SK-N-SH treated with all-trans-retinoic acid at 6 μM for 48 hours (cell line): Measurements from ENCODE around the gene YPEL5.

Experiments used
- ATAC-seq: fragments of 200-7000 bp; cut with Tn5 transposase; 3 replicates; pipeline ENCODE4 v1.9.1; 2020; ENCODE audit warnings: mild to moderate bottlenecking, moderate library complexity
- ARNTL ChIP-seq: fragments of 450-650 bp; formaldehyde crosslinking; IDR thresholded peaks from 2 replicates; pipeline ENCODE4 v1.5.0; 2020; ENCODE audit warnings: low read depth, mild to moderate bottlenecking, moderate library complexity, borderline replicate concordance
- BACH2 ChIP-seq: fragments of 250-450 bp; sonication (Bioruptor Pico); IDR thresholded peaks from 2 replicates; pipeline ENCODE4 v1.9.0; 2021; ENCODE audit warnings: mild to moderate bottlenecking, borderline replicate concordance
- CREB5 ChIP-seq: fragments of 250-450 bp; sonication (Bioruptor Pico); IDR thresholded peaks from 2 replicates; pipeline ENCODE4 v1.5.1; 2020; ENCODE audit warnings: low read depth, mild to moderate bottlenecking, moderate library complexity
- CSDC2 ChIP-seq: fragments of 250-450 bp; sonication (Bioruptor Pico); IDR thresholded peaks from 2 replicates; pipeline ENCODE4 v1.5.0; 2020; ENCODE audit warnings: mild to moderate bottlenecking, moderate library complexity
- ESRRG ChIP-seq: fragments of 250-450 bp; sonication (Bioruptor Pico); IDR thresholded peaks from 2 replicates; pipeline ENCODE4 v1.6.1; 2021; ENCODE audit warnings: mild to moderate bottlenecking
- GLIS3 ChIP-seq: fragments of 250-450 bp; sonication (Bioruptor Pico); IDR thresholded peaks from 2 replicates; pipeline ENCODE4 v1.5.0; 2020; ENCODE audit warnings: mild to moderate bottlenecking, moderate library complexity
- ISL1 ChIP-seq: fragments of 250-450 bp; sonication (Bioruptor Pico); IDR thresholded peaks from 2 replicates; pipeline ENCODE4 v2.1.2; 2022; ENCODE audit warnings: mild to moderate bottlenecking, moderate library complexity
- OSR1 ChIP-seq: fragments of 250-450 bp; sonication (Bioruptor Pico); IDR thresholded peaks from 2 replicates; pipeline ENCODE4 v1.8.0; 2022; ENCODE audit warnings: moderate library complexity, mild to moderate bottlenecking, inconsistent platforms
- PATZ1 ChIP-seq: fragments of 250-450 bp; sonication (Bioruptor Pico); IDR thresholded peaks from 2 replicates; pipeline ENCODE4 v1.8.0; 2020; ENCODE audit warnings: mild to moderate bottlenecking, moderate library complexity, borderline replicate concordance
- PPARA ChIP-seq: fragments of 250-450 bp; sonication (Bioruptor Pico); IDR thresholded peaks from 2 replicates; pipeline ENCODE4 v1.5.0; 2020; ENCODE audit warnings: mild to moderate bottlenecking, borderline replicate concordance
- RARB ChIP-seq: fragments of 250-450 bp; sonication (Bioruptor Pico); IDR thresholded peaks from 2 replicates; pipeline ENCODE4 v1.8.0; 2021; ENCODE audit warnings: mild to moderate bottlenecking, moderate library complexity
- SNAI2 ChIP-seq: fragments of 250-450 bp; sonication (Bioruptor Pico); IDR thresholded peaks from 2 replicates; pipeline ENCODE4 v1.5.0; 2020; ENCODE audit warnings: mild to moderate bottlenecking, moderate library complexity
- TCF4 ChIP-seq: fragments of 250-450 bp; sonication (Bioruptor Pico); IDR thresholded peaks from 2 replicates; pipeline ENCODE4 v1.8.0; 2021; ENCODE audit warnings: mild to moderate bottlenecking, moderate library complexity, borderline replicate concordance
- TOX ChIP-seq: fragments of 250-450 bp; sonication (Bioruptor Pico); IDR thresholded peaks from 2 replicates; pipeline ENCODE4 v1.8.0; 2021; ENCODE audit warnings: mild to moderate bottlenecking, moderate library complexity, borderline replicate concordance
- TSHZ2 ChIP-seq: fragments of 250-450 bp; sonication (Bioruptor Pico); IDR thresholded peaks from 2 replicates; pipeline ENCODE4 v1.5.0; 2020; ENCODE audit warnings: mild to moderate bottlenecking, moderate library complexity
- ZC3H10 ChIP-seq: fragments of 250-450 bp; sonication (Bioruptor Pico); IDR thresholded peaks from 2 replicates; pipeline ENCODE4 v1.5.1; 2021; ENCODE audit warnings: mild to moderate bottlenecking, moderate library complexity
- ZFP3 ChIP-seq: fragments of 250-450 bp; sonication (Bioruptor Pico); IDR thresholded peaks from 2 replicates; pipeline ENCODE4 v1.5.0; 2020; ENCODE audit warnings: mild to moderate bottlenecking, moderate library complexity
- ZFP30 ChIP-seq: fragments of 450-650 bp; formaldehyde crosslinking; IDR thresholded peaks from 2 replicates; pipeline ENCODE4 v1.5.0; 2022; ENCODE audit warnings: mild to moderate bottlenecking, moderate library complexity
- ZNF565 ChIP-seq: fragments of 450-650 bp; formaldehyde crosslinking; conservative IDR thresholded peaks from 2 replicates; pipeline ENCODE4 v1.5.0; 2020; ENCODE audit warnings: low read depth, mild to moderate bottlenecking, moderate library complexity
- ZNF70 ChIP-seq: fragments of 450-650 bp; formaldehyde crosslinking; IDR thresholded peaks from 2 replicates; pipeline ENCODE4 v1.5.0; 2020; ENCODE audit warnings: mild to moderate bottlenecking, moderate library complexity
- ZNF8 ChIP-seq: fragments of 450-650 bp; formaldehyde crosslinking; IDR thresholded peaks from 2 replicates; pipeline ENCODE4 v1.5.0; 2020; ENCODE audit warnings: mild to moderate bottlenecking, moderate library complexity
- TF ChIP-seq, protein P1 (sequence below): fragments of 250-450 bp; sonication (Bioruptor Pico); IDR thresholded peaks from 2 replicates; pipeline ENCODE4 v1.5.1; 2021; ENCODE audit warnings: mild to moderate bottlenecking, moderate library complexity

The YPEL5 gene

DNA sequence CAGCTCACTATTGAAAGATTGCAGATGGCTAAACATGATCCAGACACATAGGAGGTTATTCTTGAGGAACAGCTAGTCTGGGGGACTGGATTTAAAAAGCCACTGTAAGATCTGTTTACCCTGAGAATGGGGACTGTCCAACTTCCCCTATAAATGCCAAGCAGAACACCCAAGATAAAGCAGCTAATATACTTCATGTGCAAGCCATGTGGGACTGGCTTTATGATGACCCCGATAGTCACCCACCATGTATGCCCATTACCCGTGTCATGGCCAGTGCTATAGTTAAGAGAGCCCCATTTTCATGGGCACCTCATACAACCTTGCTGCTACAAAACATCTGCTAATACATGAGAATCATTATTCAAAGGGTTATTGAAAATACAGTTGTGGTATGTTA is 16.0 kb downstream of the YPEL5 start:
- no peak for ATAC-seq
- TF ChIP-seq GLIS3 (CRISPR knock-in tag) (no peak), ARNTL (no peak), ZNF565 (CRISPR knock-in tag) (no peak), ISL1 (CRISPR knock-in tag) (no peak), PPARA (CRISPR knock-in tag) (no peak), TSHZ2 (CRISPR knock-in tag) (no peak), ZNF70 (CRISPR knock-in tag) (no peak), PATZ1 (no peak), SNAI2 (CRISPR knock-in tag) (no peak), RARB (CRISPR knock-in tag) (no peak)

DNA sequence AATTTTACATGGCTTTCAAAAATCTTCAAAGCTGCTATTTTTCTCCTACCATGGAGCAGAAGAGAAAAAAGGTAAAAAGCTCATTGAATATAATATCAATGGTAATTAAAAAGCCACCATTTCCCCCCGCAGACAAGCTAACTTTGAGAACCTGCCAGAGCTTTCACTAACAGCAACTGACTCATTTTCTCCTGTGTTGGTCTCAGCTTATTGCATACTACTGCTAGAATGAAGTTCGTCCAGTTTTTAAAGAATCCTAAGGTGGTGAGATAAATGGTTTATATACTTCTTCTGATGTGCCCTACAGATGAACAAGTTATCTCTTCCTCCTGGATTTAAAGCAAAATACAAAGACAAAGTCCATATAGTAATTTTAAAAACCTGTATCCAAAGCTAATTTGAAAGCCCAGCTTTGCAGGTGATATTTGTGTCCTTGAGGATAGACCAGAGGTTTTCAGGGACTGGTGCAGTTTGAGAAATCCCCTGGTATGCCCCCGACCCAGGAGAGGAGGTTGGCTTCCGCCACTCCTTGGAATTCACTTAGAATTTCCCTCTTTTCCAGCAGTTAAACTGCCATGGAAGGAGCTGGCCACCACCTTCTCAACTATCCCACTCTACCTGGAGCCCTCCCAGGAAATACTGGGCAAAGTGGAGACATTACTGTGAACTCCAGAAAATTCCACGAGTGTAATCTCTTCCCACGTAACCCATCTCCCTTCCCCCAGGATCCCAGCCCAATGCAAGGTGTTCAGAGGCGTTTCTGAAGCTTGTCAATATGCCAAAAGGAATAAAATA is 17.5 kb downstream of the YPEL5 start:
- no peak for TF ChIP-seq CREB5 (CRISPR knock-in tag)
- peak; percentile 31 for ATAC-seq

GRCh38 chr2:30165050-30165520 is 18.3 kb downstream of the YPEL5 start:
- ATAC-seq: peak; percentile 99
- TF ChIP-seq ARNTL: no peak
- no peak for TF ChIP-seq CREB5 (CRISPR knock-in tag)
- TF ChIP-seq ZFP30 (CRISPR knock-in tag): no peak
- TF ChIP-seq CSDC2 (CRISPR knock-in tag): peak; percentile 27; the same call in 1 of the 2 replicates
- no peak for TF ChIP-seq TCF4
- no peak for TF ChIP-seq TOX (CRISPR knock-in tag)
- no peak for TF ChIP-seq PATZ1
- TF ChIP-seq RARB (CRISPR knock-in tag): no peak
- peak; percentile 41; the same call in 1 of the 2 replicates for TF ChIP-seq ZNF8 (CRISPR knock-in tag)
- TF ChIP-seq GLIS3 (CRISPR knock-in tag): 0 out of 2 replicates have a peak, but pooled peaks have one; percentile 21
- TF ChIP-seq ZFP3: no peak; the same call in 1 of the 2 replicates
- TF ChIP-seq SNAI2 (CRISPR knock-in tag): no peak
- TF ChIP-seq PPARA (CRISPR knock-in tag): no peak
- TF ChIP-seq ZNF565 (CRISPR knock-in tag): 0 out of 2 replicates have a peak, but pooled peaks have one; percentile 38
- TF ChIP-seq ZC3H10 (CRISPR knock-in tag): no peak
- no peak for TF ChIP-seq TSHZ2 (CRISPR knock-in tag)
- 0 out of 2 replicates have a peak, but pooled peaks have one; percentile 17 for TF ChIP-seq ISL1 (CRISPR knock-in tag)
- no peak for TF ChIP-seq OSR1 (CRISPR knock-in tag)
- no peak for TF ChIP-seq ESRRG (CRISPR knock-in tag)
- no peak for TF ChIP-seq BACH2
- no peak for TF ChIP-seq ZNF70 (CRISPR knock-in tag)
- TF ChIP-seq, protein P1, sequence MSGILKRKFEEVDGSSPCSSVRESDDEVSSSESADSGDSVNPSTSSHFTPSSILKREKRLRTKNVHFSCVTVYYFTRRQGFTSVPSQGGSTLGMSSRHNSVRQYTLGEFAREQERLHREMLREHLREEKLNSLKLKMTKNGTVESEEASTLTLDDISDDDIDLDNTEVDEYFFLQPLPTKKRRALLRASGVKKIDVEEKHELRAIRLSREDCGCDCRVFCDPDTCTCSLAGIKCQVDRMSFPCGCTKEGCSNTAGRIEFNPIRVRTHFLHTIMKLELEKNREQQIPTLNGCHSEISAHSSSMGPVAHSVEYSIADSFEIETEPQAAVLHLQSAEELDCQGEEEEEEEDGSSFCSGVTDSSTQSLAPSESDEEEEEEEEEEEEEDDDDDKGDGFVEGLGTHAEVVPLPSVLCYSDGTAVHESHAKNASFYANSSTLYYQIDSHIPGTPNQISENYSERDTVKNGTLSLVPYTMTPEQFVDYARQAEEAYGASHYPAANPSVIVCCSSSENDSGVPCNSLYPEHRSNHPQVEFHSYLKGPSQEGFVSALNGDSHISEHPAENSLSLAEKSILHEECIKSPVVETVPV (CRISPR knock-in tag): no peak
